ENCODE data around the gene MMEL1.

DNA sequence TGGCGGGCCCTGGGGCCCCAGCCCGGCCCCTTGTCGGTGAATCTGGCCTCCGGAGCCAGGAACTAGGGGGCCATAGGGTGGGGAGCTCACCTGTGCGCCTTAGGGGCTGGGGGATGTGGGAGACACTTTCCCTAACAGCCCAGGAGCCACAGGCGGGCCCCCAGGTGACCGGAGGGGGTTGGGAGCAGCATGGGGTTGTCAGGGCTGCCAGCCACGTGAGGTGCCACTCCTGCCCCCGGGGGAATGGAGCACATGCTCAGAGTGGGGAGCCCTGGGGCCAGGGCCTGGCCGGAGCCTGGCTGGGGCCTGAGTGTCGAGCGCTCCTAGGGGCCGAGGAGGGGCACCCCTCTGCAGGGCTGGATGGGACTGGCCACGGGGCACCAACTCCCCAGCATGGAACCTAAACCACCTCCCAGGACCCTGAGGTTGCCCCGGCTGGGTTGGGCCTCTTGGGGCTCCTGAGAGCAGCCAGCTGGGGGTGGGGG, 26.4 kb downstream of the MMEL1 start:
- no peak for TF ChIP-seq POLR2A (IDR thresholded peaks at IDR 0.05)
- TF ChIP-seq, protein P1, sequence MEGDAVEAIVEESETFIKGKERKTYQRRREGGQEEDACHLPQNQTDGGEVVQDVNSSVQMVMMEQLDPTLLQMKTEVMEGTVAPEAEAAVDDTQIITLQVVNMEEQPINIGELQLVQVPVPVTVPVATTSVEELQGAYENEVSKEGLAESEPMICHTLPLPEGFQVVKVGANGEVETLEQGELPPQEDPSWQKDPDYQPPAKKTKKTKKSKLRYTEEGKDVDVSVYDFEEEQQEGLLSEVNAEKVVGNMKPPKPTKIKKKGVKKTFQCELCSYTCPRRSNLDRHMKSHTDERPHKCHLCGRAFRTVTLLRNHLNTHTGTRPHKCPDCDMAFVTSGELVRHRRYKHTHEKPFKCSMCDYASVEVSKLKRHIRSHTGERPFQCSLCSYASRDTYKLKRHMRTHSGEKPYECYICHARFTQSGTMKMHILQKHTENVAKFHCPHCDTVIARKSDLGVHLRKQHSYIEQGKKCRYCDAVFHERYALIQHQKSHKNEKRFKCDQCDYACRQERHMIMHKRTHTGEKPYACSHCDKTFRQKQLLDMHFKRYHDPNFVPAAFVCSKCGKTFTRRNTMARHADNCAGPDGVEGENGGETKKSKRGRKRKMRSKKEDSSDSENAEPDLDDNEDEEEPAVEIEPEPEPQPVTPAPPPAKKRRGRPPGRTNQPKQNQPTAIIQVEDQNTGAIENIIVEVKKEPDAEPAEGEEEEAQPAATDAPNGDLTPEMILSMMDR (IDR thresholded peaks at IDR 0.05), result no peak

Measured in testis (tissue), 2 donors.